ENCODE results near the gene AAMP. TPM values are rescaled to one million over a fixed set of nuclear protein-coding genes. Genes with fewer than 3 reads are reported as not detected.

Gene AAMP
- total and polyA plus RNA-seq, 4 donors: 63.6 to 116 (median 74.6) TPM

- Histone ChIP-seq H3K9me3 (ENCODE audit: control insufficient read depth in 4 of 4, low read length in 3 of 4) (no peaks in the 10 kb centered on the region), H3K27ac (ENCODE audit: low read depth in 1 of 2, low read length in 2 of 2) (no peak overlapping the region), H3K4me3 (ENCODE audit: low read depth in 1 of 3, low read length in 3 of 3) (no peak overlapping the region), H3K4me1 (ENCODE audit: control insufficient read depth in 4 of 4, insufficient read depth in 4 of 4, low read length in 3 of 4) (peaks cover 7 to 21% (median 14%) of the 10 kb centered on the region in 4 donors), H3K9ac (ENCODE audit: low read depth in 1 of 2, low read length in 2 of 2) (no peak overlapping the region), H3K36me3 (ENCODE audit: control insufficient read depth in 4 of 4, insufficient read depth in 3 of 4, low read depth in 1 of 4, low read length in 3 of 4) (no peaks in the 10 kb centered on the region), H3K27me3 (ENCODE audit: control insufficient read depth in 4 of 4, insufficient read depth in 4 of 4, low read length in 3 of 4) (no peaks in the 10 kb centered on the region)
- no peak for TF ChIP-seq GABPA (IDR thresholded peaks at IDR 0.05 in 1 of 2, conservative IDR thresholded peaks at IDR 0.05 in 1 of 2)
- peak; percentile 78 to 83 for TF ChIP-seq RXRA (IDR thresholded peaks at IDR 0.05)
- TF ChIP-seq ZBTB33 (IDR thresholded peaks at IDR 0.05): no peak
- no peak for TF ChIP-seq MAX (IDR thresholded peaks at IDR 0.05)
- no peak for TF ChIP-seq REST (IDR thresholded peaks at IDR 0.05)
- TF ChIP-seq SP1 (IDR thresholded peaks at IDR 0.05): peak; percentile 55
- TF ChIP-seq HNF4A (conservative IDR thresholded peaks at IDR 0.05): peak; percentile 69 to 78
- no peak for TF ChIP-seq HNF4G (IDR thresholded peaks at IDR 0.05)
- TF ChIP-seq EGR1 (IDR thresholded peaks at IDR 0.05; ENCODE audit: low read depth in 2 of 2): no peak
- no peak for TF ChIP-seq JUND (IDR thresholded peaks at IDR 0.05)
- TF ChIP-seq YY1 (IDR thresholded peaks at IDR 0.05): peak; percentile 38
- TF ChIP-seq ATF3 (IDR thresholded peaks at IDR 0.05): peak; percentile 48
- TF ChIP-seq FOXA2 (IDR thresholded peaks at IDR 0.05): no peak
- peak; percentile 10 for TF ChIP-seq NR2F2 (IDR thresholded peaks at IDR 0.05)
- TF ChIP-seq RAD21 (IDR thresholded peaks at IDR 0.05): no peak
- no peak for TF ChIP-seq TAF1 (conservative IDR thresholded peaks at IDR 0.05)
- no peak for TF ChIP-seq CTCF (IDR thresholded peaks at IDR 0.05; ENCODE audit: low read depth, low read length, missing input control)
- TF ChIP-seq FOXA1 (IDR thresholded peaks at IDR 0.05): no peak
- WGBS: 62% methylated on average over 9 of the region's 9 CpGs
- DNase-seq (ENCODE audit: low spot score): no peak
These were observed 36.4 kb upstream of the AAMP start for GRCh38 chr2:218306184-218306920.
